Measurements from ENCODE around the gene ZNF865.

GRCh38 chr19:55581823-55582223 lies 23.6 kb upstream of the ZNF865 start:
- TF ChIP-seq POLR2AphosphoS5 (IDR thresholded peaks at IDR 0.05) = no peak
- no peak for TF ChIP-seq POLR2A (IDR thresholded peaks at IDR 0.05)
